ENCODE results near the gene RNGTT.

GRCh38 chr6:88666901-88667300 lies 296.5 kb downstream of the RNGTT start:
- TF ChIP-seq SIX5 (IDR thresholded peaks at IDR 0.05; ENCODE audit: low read depth, low read length, severe bottlenecking) (no peak), EP300 (IDR thresholded peaks at IDR 0.05; ENCODE audit: borderline replicate concordance in 1 of 2, control insufficient read depth in 1 of 2, low read depth in 2 of 2, low read length in 2 of 2) (no peak), GABPA (IDR thresholded peaks at IDR 0.05; ENCODE audit: low read depth) (no peak), LARP7 (IDR thresholded peaks at IDR 0.05) (no peak), CTCF (IDR thresholded peaks at IDR 0.05 in 2 of 3, conservative IDR thresholded peaks at IDR 0.05 in 1 of 3; ENCODE audit: control insufficient read depth in 2 of 3, extremely low read depth in 1 of 3, insufficient read depth in 1 of 3, low read depth in 3 of 3, low read length in 3 of 3) (no peak), FOS (IDR thresholded peaks at IDR 0.05; ENCODE audit: borderline replicate concordance, extremely low read depth, insufficient read length) (no peak), YY1 (IDR thresholded peaks at IDR 0.05; ENCODE audit: low read depth, low read length) (no peak), RAD21 (IDR thresholded peaks at IDR 0.05; ENCODE audit: insufficient read depth, low read depth, low read length) (no peak)
